GM23338 (cell line): ENCODE measurements around the gene PPIP5K1. TPM values are rescaled to one million over a fixed set of nuclear protein-coding genes. Genes with fewer than 3 reads are reported as not detected.

ENCODE experiments used
- ATAC-seq: fragments of 200-7000 bp; cut with Tn5 transposase; 3 replicates; pipeline ENCODE4 v1.9.1; 2020
- DNase-seq: peaks from one replicate; pipeline ENCODE4 v3.0.0-alpha.2; 2015; ENCODE audit warnings: low spot score
- H2AFZ ChIP-seq: fragments of 200-600 bp; sonication (generic); 2 replicates; pipeline ENCODE4 v1.8.0; 2016; ENCODE audit warnings: antibody characterized with exemption, mild to moderate bottlenecking, moderate library complexity
- H3F3A ChIP-seq: fragments of 200-600 bp; sonication (generic); replicated peaks from 2 replicates; pipeline ENCODE4 v1.8.0; 2017; ENCODE audit warnings: antibody characterized with exemption, mixed run types, low read depth
- H3K27ac ChIP-seq: fragments of 200-600 bp; sonication (generic); 2 replicates; pipeline ENCODE4 v1.6.1; 2016; ENCODE audit warnings: low read depth
- H3K27me3 ChIP-seq: fragments of 200-600 bp; sonication (generic); 2 replicates; pipeline ENCODE4 v1.8.0; 2016; ENCODE audit warnings: mild to moderate bottlenecking, mixed run types, moderate library complexity; ENCODE audit not compliant: insufficient read depth
- H3K36me3 ChIP-seq: fragments of 200-600 bp; sonication (generic); 2 replicates; pipeline ENCODE4 v1.8.0; 2016; ENCODE audit warnings: mild to moderate bottlenecking; ENCODE audit not compliant: insufficient read depth
- H3K4me1 ChIP-seq: fragments of 200-600 bp; sonication (generic); 2 replicates; pipeline ENCODE4 v1.8.0; 2016; ENCODE audit warnings: mild to moderate bottlenecking, moderate library complexity; ENCODE audit not compliant: insufficient read depth
- H3K4me2 ChIP-seq: fragments of 200-600 bp; sonication (generic); 2 replicates; pipeline ENCODE4 v1.7.1; 2017; ENCODE audit warnings: mixed run types
- H3K4me3 ChIP-seq: fragments of 200-600 bp; sonication (generic); 2 replicates; pipeline ENCODE4 v1.6.1; 2016; ENCODE audit warnings: mixed run types
- H3K79me2 ChIP-seq: fragments of 200-600 bp; sonication (generic); replicated peaks from 2 replicates; pipeline ENCODE4 v1.8.0; 2017; ENCODE audit warnings: mild to moderate bottlenecking; ENCODE audit not compliant: insufficient read depth
- H3K9me2 ChIP-seq: fragments of 200-600 bp; sonication (generic); 2 replicates; pipeline ENCODE4 v1.8.0; 2017; ENCODE audit not compliant: insufficient read depth
- H4K20me1 ChIP-seq: fragments of 200-600 bp; sonication (generic); replicated peaks from 2 replicates; pipeline ENCODE4 v1.8.0; 2017; ENCODE audit warnings: mild to moderate bottlenecking; ENCODE audit not compliant: insufficient read depth
- H3K27ac Mint-ChIP-seq: 2 replicates; pipeline ENCODE4 v1.8.0; 2020; ENCODE audit warnings: inconsistent platforms, mild to moderate bottlenecking, moderate library complexity, mixed read lengths
- H3K27me3 Mint-ChIP-seq: 3 replicates; pipeline ENCODE4 v1.8.0; 2022; ENCODE audit warnings: low read depth, mild to moderate bottlenecking, moderate library complexity, mixed read lengths, inconsistent platforms; ENCODE audit not compliant: insufficient read depth, poor library complexity
- H3K36me3 Mint-ChIP-seq: 3 replicates; pipeline ENCODE4 v1.8.0; 2021; ENCODE audit warnings: low read depth, mild to moderate bottlenecking, inconsistent platforms, moderate library complexity, mixed read lengths
- H3K4me1 Mint-ChIP-seq: 3 replicates; pipeline ENCODE4 v1.8.0; 2020; ENCODE audit warnings: mild to moderate bottlenecking, inconsistent platforms, mixed read lengths
- H3K4me3 Mint-ChIP-seq: 3 replicates; pipeline ENCODE4 v1.8.0; 2021; ENCODE audit warnings: moderate library complexity, mild to moderate bottlenecking, inconsistent platforms, mixed read lengths
- H3K9me3 Mint-ChIP-seq: 3 replicates; pipeline ENCODE4 v1.8.0; 2020; ENCODE audit warnings: moderate library complexity, mild to moderate bottlenecking, inconsistent platforms, mixed read lengths
- CREB1 ChIP-seq: fragments of 250-450 bp; sonication (Bioruptor Pico); IDR thresholded peaks from 2 replicates; pipeline ENCODE4 v1.5.0; 2020; ENCODE audit warnings: low read depth, mild to moderate bottlenecking, moderate library complexity
- CTCF ChIP-seq, 2 experiments: fragments of 200-600 bp in 1 of 2; sonication (generic) in 1 of 2; conservative IDR thresholded peaks; 2 replicates each; pipeline versions ENCODE4 v1.5.1 to v1.6.1; 2016 to 2017; ENCODE audit warnings: antibody characterized with exemption in 2 of 2, low read depth in 2 of 2, mild to moderate bottlenecking in 2 of 2, moderate library complexity in 1 of 2
- EZH2 ChIP-seq: fragments of 200-600 bp; sonication (generic); IDR thresholded peaks from one replicate; pipeline ENCODE4 v1.8.0; 2017; ENCODE audit warnings: antibody characterized with exemption, mild to moderate bottlenecking, low read depth; ENCODE audit not compliant: unreplicated experiment
- EZH2phosphoT487 ChIP-seq: fragments of 200-600 bp; sonication (generic); IDR thresholded peaks from one replicate; pipeline ENCODE4 v1.8.1; 2018; ENCODE audit warnings: antibody characterized with exemption; ENCODE audit not compliant: unreplicated experiment
- JUNB ChIP-seq: IDR thresholded peaks from one replicate; pipeline ENCODE4 v1.6.1; 2016; ENCODE audit warnings: antibody characterized with exemption; ENCODE audit not compliant: unreplicated experiment
- NANOG ChIP-seq: IDR thresholded peaks from 2 replicates; pipeline ENCODE4 v1.6.1; 2016; ENCODE audit warnings: antibody characterized with exemption, borderline replicate concordance
- POLR2AphosphoS5 ChIP-seq: IDR thresholded peaks from 2 replicates; pipeline ENCODE4 v1.6.1; 2016; ENCODE audit warnings: antibody characterized with exemption, low read depth
- STAT1 ChIP-seq: IDR thresholded peaks from one replicate; pipeline ENCODE4 v1.6.1; 2016; ENCODE audit warnings: antibody characterized with exemption; ENCODE audit not compliant: unreplicated experiment
- ZNF114 ChIP-seq: fragments of 250-450 bp; sonication (Bioruptor Pico); IDR thresholded peaks from 2 replicates; pipeline ENCODE4 v1.5.0; 2020; ENCODE audit warnings: mild to moderate bottlenecking, moderate library complexity
- ZNF331 ChIP-seq: fragments of 250-450 bp; sonication (Bioruptor Pico); IDR thresholded peaks from 2 replicates; pipeline ENCODE4 v1.5.0; 2020; ENCODE audit warnings: low read depth, mild to moderate bottlenecking, moderate library complexity
- ZNF462 ChIP-seq: fragments of 250-450 bp; sonication (Bioruptor Pico); IDR thresholded peaks from 2 replicates; pipeline ENCODE4 v1.5.0; 2020; ENCODE audit warnings: mild to moderate bottlenecking, moderate library complexity
- polyA plus RNA-seq: library from polyadenylated mRNA; unstranded; fragments of >200 nt; fragmentation: Nextera tagmentation; extraction: Ambion mirVana; gene quantifications from 2 replicates; pipeline ENCODE4 v1.2.1, GENCODE V29; 2016
- total RNA-seq: library from RNA; depleted of rRNA; stranded (reverse); fragments of >200 nt; shearing (Covaris generic); gene quantifications from 2 replicates; pipeline ENCODE4 v1.2.3, GENCODE V29; 2014
- TF ChIP-seq, protein P1 (sequence below): IDR thresholded peaks from 2 replicates; pipeline ENCODE4 v1.6.1; 2016; ENCODE audit warnings: antibody characterized with exemption
- TF ChIP-seq, protein P2 (sequence below): IDR thresholded peaks from one replicate; pipeline ENCODE4 v1.6.1; 2018; ENCODE audit warnings: antibody characterized with exemption; ENCODE audit not compliant: unreplicated experiment

The PPIP5K1 gene
- total and polyA plus RNA-seq, 2 experiments from 2014 or later, result 5.8 to 23.5 TPM

DNA sequence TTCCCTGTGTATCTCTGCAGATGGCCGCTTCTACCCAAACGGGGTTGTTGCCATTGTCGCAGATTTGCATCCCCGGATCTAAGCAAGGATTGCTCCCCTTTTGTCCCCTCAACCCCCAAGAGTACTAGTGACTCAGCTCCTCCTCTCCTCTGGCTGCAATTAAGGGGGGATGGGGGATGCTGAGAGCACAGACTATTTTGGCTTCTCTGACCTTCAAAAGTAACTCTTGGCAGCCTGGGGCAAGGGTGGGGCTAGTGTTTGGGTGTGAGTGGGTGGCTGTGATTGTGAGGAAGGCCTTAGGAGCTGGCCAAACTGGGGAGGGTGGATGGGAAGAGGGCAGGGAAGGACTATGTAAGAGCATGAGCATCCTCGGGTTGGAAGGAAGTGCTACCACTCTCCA is 73.8 kb downstream of the PPIP5K1 start:
- peaks cover 74% of the 10 kb centered on the region for H3K27me3 ChIP-seq
- no peaks in the 10 kb centered on the region for H3K79me2 ChIP-seq
- H3K9me2 ChIP-seq, result no peaks in the 10 kb centered on the region
- ATAC-seq (no peak), DNase-seq (no peak)
- peak overlapping the region; percentile 52 for H3K4me3 ChIP-seq
- no peaks in the 10 kb centered on the region for H3K36me3 ChIP-seq
- H3K4me3 Mint-ChIP-seq, result peak overlapping the region; percentile 91
- H3K27me3 Mint-ChIP-seq, result peaks cover 54% of the 10 kb centered on the region
- peaks cover 57% of the 10 kb centered on the region for H3K4me1 Mint-ChIP-seq
- H3K27ac Mint-ChIP-seq, result peak overlapping the region; percentile 58; the same call in 1 of the 2 replicates
- peaks cover 5% of the 10 kb centered on the region; the same call in 1 of the 2 replicates for H3F3A ChIP-seq
- peak overlapping the region; percentile 97 for H3K4me2 ChIP-seq
- H3K36me3 Mint-ChIP-seq, result peaks cover 6% of the 10 kb centered on the region; the same call in 2 of the 3 replicates
- H3K4me1 ChIP-seq, result peaks cover 32% of the 10 kb centered on the region
- no peak for TF ChIP-seq CREB1 (CRISPR knock-in tag)
- TF ChIP-seq EZH2phosphoT487, result no peak
- TF ChIP-seq, protein P1, sequence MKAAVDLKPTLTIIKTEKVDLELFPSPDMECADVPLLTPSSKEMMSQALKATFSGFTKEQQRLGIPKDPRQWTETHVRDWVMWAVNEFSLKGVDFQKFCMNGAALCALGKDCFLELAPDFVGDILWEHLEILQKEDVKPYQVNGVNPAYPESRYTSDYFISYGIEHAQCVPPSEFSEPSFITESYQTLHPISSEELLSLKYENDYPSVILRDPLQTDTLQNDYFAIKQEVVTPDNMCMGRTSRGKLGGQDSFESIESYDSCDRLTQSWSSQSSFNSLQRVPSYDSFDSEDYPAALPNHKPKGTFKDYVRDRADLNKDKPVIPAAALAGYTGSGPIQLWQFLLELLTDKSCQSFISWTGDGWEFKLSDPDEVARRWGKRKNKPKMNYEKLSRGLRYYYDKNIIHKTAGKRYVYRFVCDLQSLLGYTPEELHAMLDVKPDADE, result no peak
- TF ChIP-seq, protein P2, sequence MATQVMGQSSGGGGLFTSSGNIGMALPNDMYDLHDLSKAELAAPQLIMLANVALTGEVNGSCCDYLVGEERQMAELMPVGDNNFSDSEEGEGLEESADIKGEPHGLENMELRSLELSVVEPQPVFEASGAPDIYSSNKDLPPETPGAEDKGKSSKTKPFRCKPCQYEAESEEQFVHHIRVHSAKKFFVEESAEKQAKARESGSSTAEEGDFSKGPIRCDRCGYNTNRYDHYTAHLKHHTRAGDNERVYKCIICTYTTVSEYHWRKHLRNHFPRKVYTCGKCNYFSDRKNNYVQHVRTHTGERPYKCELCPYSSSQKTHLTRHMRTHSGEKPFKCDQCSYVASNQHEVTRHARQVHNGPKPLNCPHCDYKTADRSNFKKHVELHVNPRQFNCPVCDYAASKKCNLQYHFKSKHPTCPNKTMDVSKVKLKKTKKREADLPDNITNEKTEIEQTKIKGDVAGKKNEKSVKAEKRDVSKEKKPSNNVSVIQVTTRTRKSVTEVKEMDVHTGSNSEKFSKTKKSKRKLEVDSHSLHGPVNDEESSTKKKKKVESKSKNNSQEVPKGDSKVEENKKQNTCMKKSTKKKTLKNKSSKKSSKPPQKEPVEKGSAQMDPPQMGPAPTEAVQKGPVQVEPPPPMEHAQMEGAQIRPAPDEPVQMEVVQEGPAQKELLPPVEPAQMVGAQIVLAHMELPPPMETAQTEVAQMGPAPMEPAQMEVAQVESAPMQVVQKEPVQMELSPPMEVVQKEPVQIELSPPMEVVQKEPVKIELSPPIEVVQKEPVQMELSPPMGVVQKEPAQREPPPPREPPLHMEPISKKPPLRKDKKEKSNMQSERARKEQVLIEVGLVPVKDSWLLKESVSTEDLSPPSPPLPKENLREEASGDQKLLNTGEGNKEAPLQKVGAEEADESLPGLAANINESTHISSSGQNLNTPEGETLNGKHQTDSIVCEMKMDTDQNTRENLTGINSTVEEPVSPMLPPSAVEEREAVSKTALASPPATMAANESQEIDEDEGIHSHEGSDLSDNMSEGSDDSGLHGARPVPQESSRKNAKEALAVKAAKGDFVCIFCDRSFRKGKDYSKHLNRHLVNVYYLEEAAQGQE, result no peak
- no peak for TF ChIP-seq POLR2AphosphoS5
- TF ChIP-seq JUNB, result no peak
- TF ChIP-seq EZH2, result no peak
- TF ChIP-seq STAT1, result no peak
- TF ChIP-seq ZNF462 (CRISPR knock-in tag), result no peak
- no peak for TF ChIP-seq ZNF114 (CRISPR knock-in tag)
- no peak for TF ChIP-seq CTCF (conservative IDR thresholded peaks at IDR 0.05; ENCODE audit: low read depth in 2 of 2)
- TF ChIP-seq ZNF331 (CRISPR knock-in tag), result no peak
- no peak for TF ChIP-seq NANOG
- H3K27ac ChIP-seq, result no peak overlapping the region
- 0 out of 2 replicates have a peak, but pooled peaks cover 2% of the 10 kb centered on the region for H4K20me1 ChIP-seq
- no peaks in the 10 kb centered on the region for H3K9me3 Mint-ChIP-seq
- peak overlapping the region; percentile 98 for H2AFZ ChIP-seq
